H9 (cell line): ENCODE measurements around the gene STK10. TPM values are rescaled to one million over a fixed set of nuclear protein-coding genes. Genes with fewer than 3 reads are reported as not detected.

Experiments
- DNase-seq: peaks from one replicate; pipeline ENCODE4 v3.0.0-alpha.2; 2017
- H2AFZ ChIP-seq: one replicate; pipeline ENCODE4 v1.6.1; 2013; ENCODE audit warnings: mild to moderate bottlenecking, low read length, control low read depth, moderate library complexity
- H2AK5ac ChIP-seq: 2 replicates; pipeline ENCODE4 v1.6.1; 2013; ENCODE audit warnings: low read length, control low read depth, mixed read lengths; ENCODE audit not compliant: insufficient read length
- H2BK120ac ChIP-seq: one replicate; pipeline ENCODE4 v1.6.1; 2013; ENCODE audit warnings: low read depth, mild to moderate bottlenecking, low read length, control low read depth, inconsistent platforms; ENCODE audit not compliant: poor library complexity, severe bottlenecking
- H2BK12ac ChIP-seq: 2 replicates; pipeline ENCODE4 v1.6.1; 2013; ENCODE audit warnings: low read length, control low read depth, mixed read lengths, low read depth; ENCODE audit not compliant: insufficient read length
- H2BK15ac ChIP-seq: 2 replicates; pipeline ENCODE4 v1.6.1; 2013; ENCODE audit warnings: low read depth, low read length, control low read depth
- H2BK20ac ChIP-seq: one replicate; pipeline ENCODE4 v1.6.1; 2013; ENCODE audit warnings: low read depth, mild to moderate bottlenecking, low read length, control low read depth, inconsistent platforms; ENCODE audit not compliant: poor library complexity, severe bottlenecking
- H2BK5ac ChIP-seq: 2 replicates; pipeline ENCODE4 v1.6.1; 2013; ENCODE audit warnings: low read length, control low read depth, mixed read lengths; ENCODE audit not compliant: insufficient read length
- H3K14ac ChIP-seq: 2 replicates; pipeline ENCODE4 v1.6.1; 2013; ENCODE audit warnings: low read length, control low read depth; ENCODE audit not compliant: insufficient read depth
- H3K18ac ChIP-seq: 2 replicates; pipeline ENCODE4 v1.6.1; 2013; ENCODE audit warnings: low read depth, mild to moderate bottlenecking, mixed read lengths, low read length, control low read depth; ENCODE audit not compliant: insufficient read length
- H3K23ac ChIP-seq: 2 replicates; pipeline ENCODE4 v1.6.1; 2013; ENCODE audit warnings: low read length, control low read depth, mixed read lengths, low read depth; ENCODE audit not compliant: insufficient read length
- H3K23me2 ChIP-seq: 2 replicates; pipeline ENCODE4 v1.6.1; 2013; ENCODE audit warnings: low read depth, mild to moderate bottlenecking, mixed read lengths, low read length, control low read depth; ENCODE audit not compliant: insufficient read length, poor library complexity, severe bottlenecking
- H3K27ac ChIP-seq: 2 replicates; pipeline ENCODE4 v1.5.1; 2013; ENCODE audit warnings: low read length, control low read depth, mixed read lengths, low read depth; ENCODE audit not compliant: insufficient read length
- H3K27me3 ChIP-seq: 2 replicates; pipeline ENCODE4 v1.6.1; 2013; ENCODE audit warnings: low read length, control low read depth, inconsistent platforms; ENCODE audit not compliant: insufficient read depth
- H3K4ac ChIP-seq: 2 replicates; pipeline ENCODE4 v1.6.1; 2013; ENCODE audit warnings: low read depth, mild to moderate bottlenecking, control low read depth, inconsistent platforms, low read length, moderate library complexity
- H3K4me1 ChIP-seq: 2 replicates; pipeline ENCODE4 v1.6.1; 2013; ENCODE audit warnings: low read length, control low read depth, inconsistent platforms; ENCODE audit not compliant: insufficient read depth
- H3K4me2 ChIP-seq: 2 replicates; pipeline ENCODE4 v1.6.1; 2013; ENCODE audit warnings: low read length, control low read depth, mixed read lengths; ENCODE audit not compliant: insufficient read length, insufficient read depth
- H3K56ac ChIP-seq: 2 replicates; pipeline ENCODE4 v1.6.1; 2013; ENCODE audit warnings: low read depth, mild to moderate bottlenecking, mixed read lengths, low read length, control low read depth; ENCODE audit not compliant: insufficient read length
- H3K79me1 ChIP-seq: 2 replicates; pipeline ENCODE4 v1.6.1; 2013; ENCODE audit warnings: low read depth, mild to moderate bottlenecking, moderate library complexity, low read length, control low read depth, inconsistent platforms; ENCODE audit not compliant: insufficient read depth, poor library complexity, severe bottlenecking
- H3K79me2 ChIP-seq: 2 replicates; pipeline ENCODE4 v1.6.1; 2013; ENCODE audit warnings: low read length, control low read depth, inconsistent platforms; ENCODE audit not compliant: insufficient read depth
- H3K9ac ChIP-seq: 2 replicates; pipeline ENCODE4 v1.6.1; 2013; ENCODE audit warnings: low read length, control low read depth, mixed read lengths; ENCODE audit not compliant: insufficient read length; ENCODE audit errors: extremely low read depth
- H3K9me3 ChIP-seq: one replicate; pipeline ENCODE4 v1.6.1; 2013; ENCODE audit warnings: low read depth, low read length, inconsistent platforms; ENCODE audit not compliant: control insufficient read depth
- H3T11ph ChIP-seq: one replicate; pipeline ENCODE4 v1.6.1; 2013; ENCODE audit warnings: mild to moderate bottlenecking, low read length, control low read depth, inconsistent platforms
- H4K20me1 ChIP-seq: one replicate; pipeline ENCODE4 v1.6.1; 2013; ENCODE audit not compliant: control insufficient read depth, insufficient read length, insufficient read depth
- H4K5ac ChIP-seq: 2 replicates; pipeline ENCODE4 v1.6.1; 2013; ENCODE audit warnings: low read depth, mild to moderate bottlenecking, mixed read lengths, low read length, control low read depth; ENCODE audit not compliant: insufficient read length
- H4K8ac ChIP-seq: replicated peaks from 2 replicates; pipeline ENCODE4 v1.6.1; 2013; ENCODE audit warnings: low read length, control low read depth, mixed read lengths, low read depth; ENCODE audit not compliant: insufficient read length
- H4K91ac ChIP-seq: 2 replicates; pipeline ENCODE4 v1.6.1; 2013; ENCODE audit warnings: low read depth, mild to moderate bottlenecking, moderate library complexity, mixed read lengths, low read length, control low read depth; ENCODE audit not compliant: insufficient read length
- H3K27ac Mint-ChIP-seq, 3 experiments: 2 replicates in 2 of 3; 3 replicates in 1 of 3; pipeline ENCODE4 v1.8.0; 2020 to 2021; ENCODE audit warnings: mixed read lengths in 3 of 3, mild to moderate bottlenecking in 1 of 3, moderate library complexity in 1 of 3
- H3K27me3 Mint-ChIP-seq: 2 replicates; pipeline ENCODE4 v1.8.0; 2021; ENCODE audit warnings: low read depth, mild to moderate bottlenecking, moderate library complexity, mixed read lengths
- H3K36me3 Mint-ChIP-seq, 3 experiments: 2 replicates in 2 of 3; 3 replicates in 1 of 3; pipeline ENCODE4 v1.8.0; 2020 to 2021; ENCODE audit warnings: low read depth in 3 of 3, mixed read lengths in 3 of 3; ENCODE audit not compliant: insufficient read depth in 1 of 3
- H3K4me1 Mint-ChIP-seq, 2 experiments: 2 replicates each; pipeline ENCODE4 v1.8.0; 2020; ENCODE audit warnings: mixed read lengths in 2 of 2
- H3K4me3 Mint-ChIP-seq, 2 experiments: 2 replicates in 1 of 2; 3 replicates in 1 of 2; pipeline ENCODE4 v1.8.0; 2020 to 2021; ENCODE audit warnings: mild to moderate bottlenecking in 2 of 2, mixed read lengths in 2 of 2, moderate library complexity in 1 of 2
- H3K9me3 Mint-ChIP-seq, 2 experiments: 2 replicates in 1 of 2; 3 replicates in 1 of 2; pipeline ENCODE4 v1.8.0; 2020; ENCODE audit warnings: mild to moderate bottlenecking in 2 of 2, mixed read lengths in 2 of 2, moderate library complexity in 1 of 2
- WGBS: extraction: QIAGEN DNeasy Blood & Tissue Kit; methylation state at CpG from one replicate; pipeline ENCODE4 v1.1.7; 2013; ENCODE audit warnings: missing lambda C conversion rate, low lambda C conversion rate, mixed read lengths; ENCODE audit not compliant: insufficient read length; ENCODE audit errors: extremely low coverage; 5-methylcytosine and 5-hydroxymethylcytosine counted together
- total RNA-seq: library from RNA; stranded (reverse); gene quantifications from 2 replicates; pipeline ENCODE4 v1.2.1, GENCODE V29; 2021
- TF ChIP-seq, protein P1 (sequence below): fragments of 200-600 bp; sonication (generic); conservative IDR thresholded peaks from 3 replicates; pipeline ENCODE4 v1.8.0; 2021; ENCODE audit warnings: antibody characterized with exemption, mild to moderate bottlenecking

STK10 gene
- total RNA-seq, 1 experiment from 2014 or later: 14.6 TPM

DNA sequence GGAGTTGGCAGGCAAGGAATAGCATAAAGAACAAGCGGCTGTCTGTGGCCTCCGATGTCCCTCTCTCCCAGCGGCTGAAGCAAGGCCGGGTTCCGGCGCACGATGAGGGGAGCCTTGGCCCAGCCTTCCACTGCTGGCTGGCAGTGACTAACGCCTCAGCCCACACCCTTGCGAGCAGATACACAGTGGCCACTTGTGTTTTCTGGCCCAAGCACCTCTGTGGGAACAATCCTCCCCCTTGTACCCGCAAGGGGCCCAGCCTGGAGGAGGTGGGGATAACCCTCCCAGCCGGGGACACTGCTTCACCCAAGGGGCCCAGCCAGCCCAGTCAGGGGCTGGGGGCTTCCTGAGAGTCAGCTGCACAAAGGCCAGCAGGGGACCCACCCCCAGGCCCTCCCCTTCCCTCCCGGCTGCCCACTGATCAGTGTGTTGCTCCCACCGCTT, 23.2 kb downstream of the STK10 start:
- Mint-ChIP-seq H3K4me1 (peaks cover 11 to 16% of the 10 kb centered on the region in 2 experiments), H3K36me3 (no peaks in the 10 kb centered on the region; a peak in 1 of 7 replicates), H3K4me3 (no peak overlapping the region), H3K27ac (no peak overlapping the region), H3K27me3 (no peaks in the 10 kb centered on the region), H3K9me3 (no peaks in the 10 kb centered on the region)
- Histone ChIP-seq H2BK15ac (no peak overlapping the region), H2BK120ac (no peak overlapping the region), H3T11ph (no peak overlapping the region), H2BK20ac (no peak overlapping the region), H2BK5ac (no peak overlapping the region), H3K56ac (no peak overlapping the region), H4K5ac (no peak overlapping the region), H3K4me2 (no peak overlapping the region), H3K23ac (no peak overlapping the region), H3K27ac (no peak overlapping the region), H3K4me1 (no peaks in the 10 kb centered on the region), H3K23me2 (no peaks in the 10 kb centered on the region), H4K8ac (no peak overlapping the region), H4K20me1 (no peaks in the 10 kb centered on the region), H2AFZ (no peak overlapping the region), H3K14ac (no peak overlapping the region), H3K18ac (no peak overlapping the region), H3K4ac (no peak overlapping the region), H4K91ac (no peak overlapping the region), H2BK12ac (no peak overlapping the region), H3K79me2 (no peaks in the 10 kb centered on the region), H3K9me3 (no peaks in the 10 kb centered on the region), H3K79me1 (peaks cover 2% of the 10 kb centered on the region), H3K27me3 (no peaks in the 10 kb centered on the region), H2AK5ac (no peak overlapping the region), H3K9ac (no peak overlapping the region)
- no peak for DNase-seq
- TF ChIP-seq, protein P1, sequence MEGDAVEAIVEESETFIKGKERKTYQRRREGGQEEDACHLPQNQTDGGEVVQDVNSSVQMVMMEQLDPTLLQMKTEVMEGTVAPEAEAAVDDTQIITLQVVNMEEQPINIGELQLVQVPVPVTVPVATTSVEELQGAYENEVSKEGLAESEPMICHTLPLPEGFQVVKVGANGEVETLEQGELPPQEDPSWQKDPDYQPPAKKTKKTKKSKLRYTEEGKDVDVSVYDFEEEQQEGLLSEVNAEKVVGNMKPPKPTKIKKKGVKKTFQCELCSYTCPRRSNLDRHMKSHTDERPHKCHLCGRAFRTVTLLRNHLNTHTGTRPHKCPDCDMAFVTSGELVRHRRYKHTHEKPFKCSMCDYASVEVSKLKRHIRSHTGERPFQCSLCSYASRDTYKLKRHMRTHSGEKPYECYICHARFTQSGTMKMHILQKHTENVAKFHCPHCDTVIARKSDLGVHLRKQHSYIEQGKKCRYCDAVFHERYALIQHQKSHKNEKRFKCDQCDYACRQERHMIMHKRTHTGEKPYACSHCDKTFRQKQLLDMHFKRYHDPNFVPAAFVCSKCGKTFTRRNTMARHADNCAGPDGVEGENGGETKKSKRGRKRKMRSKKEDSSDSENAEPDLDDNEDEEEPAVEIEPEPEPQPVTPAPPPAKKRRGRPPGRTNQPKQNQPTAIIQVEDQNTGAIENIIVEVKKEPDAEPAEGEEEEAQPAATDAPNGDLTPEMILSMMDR: no peak
- WGBS: no CpG with 5 or more reads among the region's 13 CpGs
